Spleen (tissue), 7 donors: ENCODE measurements around the gene KDM4F.

Source experiments
- POLR2A ChIP-seq, 3 donors: fragments of 450-650 bp; IDR thresholded peaks; one replicate each; pipeline ENCODE4 v1.5.1; 2017; ENCODE audit warnings: antibody characterized with exemption in 3 of 3, mild to moderate bottlenecking in 1 of 3
- POLR2AphosphoS5 ChIP-seq, 3 donors: sonication (generic); formaldehyde crosslinking; IDR thresholded peaks; one replicate each; pipeline ENCODE4 v1.5.1; 2017; ENCODE audit warnings: antibody characterized with exemption in 3 of 3
- TF ChIP-seq, protein P1 (sequence below), 11 experiments: fragments of 200-600 bp in 7 of 11; fragments of 450-650 bp in 4 of 11; sonication (generic) in 4 of 11; IDR thresholded peaks in 8 of 11; conservative IDR thresholded peaks in 3 of 11; 1 replicate in 7 of 11; 2 replicates in 4 of 11; pipeline versions ENCODE4 v1.4.0 to v1.8.0; 2016 to 2021; ENCODE audit warnings: antibody characterized with exemption in 11 of 11, inconsistent platforms in 4 of 11, mild to moderate bottlenecking in 1 of 11
- donor health status: DM: no; HTN: no; CAD: no; lungs with moderate emphysema.
- donor health status: DM: no; HTN: no; CAD: no.
- donor health status: DM: no; HTN: no; CAD: no.

DNA sequence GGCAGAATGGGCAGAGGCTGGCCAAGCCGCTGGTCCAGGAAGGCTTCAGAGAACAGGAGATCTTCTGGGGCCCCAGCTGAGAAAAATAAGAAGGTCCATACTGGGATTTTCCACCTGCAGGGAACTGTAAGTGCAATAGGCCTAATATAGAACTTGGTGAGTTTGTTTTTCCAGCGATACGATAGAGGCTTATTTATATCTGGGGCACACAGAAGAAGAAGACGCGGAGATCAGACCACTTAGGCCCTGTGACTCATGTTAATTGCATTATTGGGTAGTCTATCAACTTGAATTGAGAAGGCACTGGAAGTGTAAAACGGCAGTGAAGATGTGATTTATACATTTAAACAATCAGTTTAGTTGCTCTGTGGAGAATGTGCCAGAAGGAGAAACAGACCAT is 9.8 kb downstream of the KDM4F start:
- TF ChIP-seq POLR2AphosphoS5 (IDR thresholded peaks at IDR 0.05) (no peak), POLR2A (IDR thresholded peaks at IDR 0.05) (no peak)
- TF ChIP-seq, protein P1, sequence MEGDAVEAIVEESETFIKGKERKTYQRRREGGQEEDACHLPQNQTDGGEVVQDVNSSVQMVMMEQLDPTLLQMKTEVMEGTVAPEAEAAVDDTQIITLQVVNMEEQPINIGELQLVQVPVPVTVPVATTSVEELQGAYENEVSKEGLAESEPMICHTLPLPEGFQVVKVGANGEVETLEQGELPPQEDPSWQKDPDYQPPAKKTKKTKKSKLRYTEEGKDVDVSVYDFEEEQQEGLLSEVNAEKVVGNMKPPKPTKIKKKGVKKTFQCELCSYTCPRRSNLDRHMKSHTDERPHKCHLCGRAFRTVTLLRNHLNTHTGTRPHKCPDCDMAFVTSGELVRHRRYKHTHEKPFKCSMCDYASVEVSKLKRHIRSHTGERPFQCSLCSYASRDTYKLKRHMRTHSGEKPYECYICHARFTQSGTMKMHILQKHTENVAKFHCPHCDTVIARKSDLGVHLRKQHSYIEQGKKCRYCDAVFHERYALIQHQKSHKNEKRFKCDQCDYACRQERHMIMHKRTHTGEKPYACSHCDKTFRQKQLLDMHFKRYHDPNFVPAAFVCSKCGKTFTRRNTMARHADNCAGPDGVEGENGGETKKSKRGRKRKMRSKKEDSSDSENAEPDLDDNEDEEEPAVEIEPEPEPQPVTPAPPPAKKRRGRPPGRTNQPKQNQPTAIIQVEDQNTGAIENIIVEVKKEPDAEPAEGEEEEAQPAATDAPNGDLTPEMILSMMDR (IDR thresholded peaks at IDR 0.05 in 8 of 11, conservative IDR thresholded peaks at IDR 0.05 in 3 of 11), result no peak
